ENCODE data around the gene ASMTL.

DNA sequence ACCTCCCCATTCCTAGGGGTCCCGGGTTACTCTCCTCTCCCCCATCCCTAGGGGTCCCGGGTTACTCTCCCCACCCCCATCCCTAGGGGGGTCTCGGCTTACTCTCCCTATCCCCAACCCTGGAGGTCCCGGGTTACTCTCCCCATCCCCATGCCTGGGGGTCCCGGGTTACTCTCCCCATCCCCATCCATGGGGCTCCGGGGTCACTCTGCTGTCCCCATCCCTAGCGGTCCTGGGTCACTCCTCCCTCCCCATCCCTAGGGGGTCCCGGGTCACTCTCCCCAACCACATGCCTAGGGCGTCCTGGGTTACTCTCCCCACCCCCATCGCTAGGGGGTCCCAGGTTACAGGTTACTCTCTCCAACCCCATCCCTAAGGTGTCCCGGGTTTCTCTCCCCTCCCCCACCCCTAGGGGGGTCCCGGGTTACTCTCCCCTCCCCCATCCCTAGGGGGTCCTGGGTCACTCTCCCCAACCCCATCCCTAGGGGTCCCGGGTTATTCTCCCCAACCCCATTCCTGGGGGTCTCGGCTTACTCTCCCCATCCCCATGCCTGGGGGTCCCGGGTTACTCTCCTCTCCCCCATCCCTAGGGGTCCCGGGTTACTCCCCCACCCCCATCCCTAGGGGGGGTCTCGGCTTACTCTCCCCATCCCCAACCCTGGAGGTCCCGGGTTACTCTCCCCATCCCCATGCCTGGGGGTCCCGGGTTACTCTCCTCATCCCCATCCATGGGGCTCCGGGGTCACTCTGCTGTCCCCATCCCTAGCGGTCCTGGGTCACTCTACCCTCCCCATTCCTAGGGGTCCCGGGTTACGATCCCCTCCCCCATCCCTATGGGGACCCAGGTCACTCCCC is 821 bp downstream of the ASMTL start:
- TF ChIP-seq, protein P1, sequence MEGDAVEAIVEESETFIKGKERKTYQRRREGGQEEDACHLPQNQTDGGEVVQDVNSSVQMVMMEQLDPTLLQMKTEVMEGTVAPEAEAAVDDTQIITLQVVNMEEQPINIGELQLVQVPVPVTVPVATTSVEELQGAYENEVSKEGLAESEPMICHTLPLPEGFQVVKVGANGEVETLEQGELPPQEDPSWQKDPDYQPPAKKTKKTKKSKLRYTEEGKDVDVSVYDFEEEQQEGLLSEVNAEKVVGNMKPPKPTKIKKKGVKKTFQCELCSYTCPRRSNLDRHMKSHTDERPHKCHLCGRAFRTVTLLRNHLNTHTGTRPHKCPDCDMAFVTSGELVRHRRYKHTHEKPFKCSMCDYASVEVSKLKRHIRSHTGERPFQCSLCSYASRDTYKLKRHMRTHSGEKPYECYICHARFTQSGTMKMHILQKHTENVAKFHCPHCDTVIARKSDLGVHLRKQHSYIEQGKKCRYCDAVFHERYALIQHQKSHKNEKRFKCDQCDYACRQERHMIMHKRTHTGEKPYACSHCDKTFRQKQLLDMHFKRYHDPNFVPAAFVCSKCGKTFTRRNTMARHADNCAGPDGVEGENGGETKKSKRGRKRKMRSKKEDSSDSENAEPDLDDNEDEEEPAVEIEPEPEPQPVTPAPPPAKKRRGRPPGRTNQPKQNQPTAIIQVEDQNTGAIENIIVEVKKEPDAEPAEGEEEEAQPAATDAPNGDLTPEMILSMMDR (IDR thresholded peaks at IDR 0.05): no peak
- no peak for TF ChIP-seq POLR2A (IDR thresholded peaks at IDR 0.05)
